Stomach (tissue), 9 donors: ENCODE measurements around the gene PHOX2A. TPM values are rescaled to one million over a fixed set of nuclear protein-coding genes. Genes with fewer than 3 reads are reported as not detected.

Source experiments
- DNase-seq, 2 donors: peaks; one replicate each; pipeline versions ENCODE4 v3.0.0 to v3.0.0-alpha.2; 2013 to 2019
- H3K27ac ChIP-seq, 5 donors: fragments of 200-600 bp in 4 of 5; sonication (generic) in 4 of 5; one replicate each; pipeline ENCODE4 v1.5.1; 2013 to 2019; ENCODE audit warnings: mild to moderate bottlenecking in 1 of 5, moderate library complexity in 1 of 5
- H3K27me3 ChIP-seq, 3 donors: fragments of 200-600 bp; sonication (generic); one replicate each; pipeline ENCODE4 v1.5.1; 2017 to 2019; ENCODE audit warnings: mixed run types in 1 of 3
- H3K36me3 ChIP-seq, 4 donors: fragments of 200-600 bp; sonication (generic); 1 replicate in 3 of 4; 2 replicates in 1 of 4; pipeline ENCODE4 v1.5.1; 2016 to 2019
- H3K4me1 ChIP-seq, 4 donors: fragments of 200-600 bp; sonication (generic); one replicate each; pipeline ENCODE4 v1.5.1; 2016 to 2019
- H3K4me3 ChIP-seq, 4 donors: fragments of 200-600 bp; sonication (generic) in 3 of 4; one replicate each; pipeline ENCODE4 v1.5.1; 2016 to 2019; ENCODE audit warnings: mild to moderate bottlenecking in 1 of 4
- H3K9me3 ChIP-seq, 4 donors: fragments of 200-600 bp; sonication (generic); one replicate each; pipeline ENCODE4 v1.5.1; 2016 to 2019
- EP300 ChIP-seq: sonication (generic); formaldehyde crosslinking; IDR thresholded peaks from one replicate; pipeline ENCODE4 v1.6.1; 2017; ENCODE audit warnings: antibody characterized with exemption
- POLR2A ChIP-seq, 4 donors: fragments of 450-650 bp; IDR thresholded peaks; one replicate each; pipeline ENCODE4 v1.6.1; 2016; ENCODE audit warnings: antibody characterized with exemption in 4 of 4, control low read depth in 2 of 4, mild to moderate bottlenecking in 1 of 4, moderate library complexity in 1 of 4
- POLR2AphosphoS5 ChIP-seq, 3 donors: sonication (generic); formaldehyde crosslinking; IDR thresholded peaks; one replicate each; pipeline ENCODE4 v1.6.1; 2016; ENCODE audit warnings: antibody characterized with exemption in 3 of 3
- WGBS, 5 donors: extraction: QIAGEN DNeasy Blood & Tissue Kit in 3 of 5; methylation state at CpG; one replicate each; pipeline versions ENCODE4 v1.1.5 to v1.1.7; 2013 to 2018; 5-methylcytosine and 5-hydroxymethylcytosine counted together
- intact Hi-C: fragments of 100-400 bp; cut with DNase I; formaldehyde crosslinking; loops from one replicate; pipeline ENCODE4 v1.15.1; 2023; ENCODE audit warnings: low total_unique reads
- polyA plus RNA-seq, 3 donors: library from polyadenylated mRNA; stranded (reverse); fragments of 200-250 nt; gene quantifications; one replicate each; pipeline ENCODE4 v1.2.3, GENCODE V29; 2013
- total RNA-seq, 5 donors: library from RNA; depleted of rRNA; stranded (reverse); fragments of >200 nt; gene quantifications; one replicate each; pipeline versions ENCODE4 v1.1.0 to v1.2.3, GENCODE V29; 2014 to 2016
- TF ChIP-seq, protein P1 (sequence below), 7 experiments: fragments of 450-650 bp in 4 of 7; fragments of 200-600 bp in 3 of 7; sonication (generic) in 3 of 7; IDR thresholded peaks; one replicate each; pipeline ENCODE4 v1.5.1; 2016 to 2019; ENCODE audit warnings: antibody characterized with exemption in 7 of 7, control low read depth in 2 of 7, mild to moderate bottlenecking in 1 of 7
- donor health status: healthy with polysubstance abuse.
- donor health status: Bipolar disorder and iron deficiency.
- donor health status: healthy.

The PHOX2A gene
- total and polyA plus RNA-seq, 8 donors, result 0.53 TPM; not detected in 7

DNA sequence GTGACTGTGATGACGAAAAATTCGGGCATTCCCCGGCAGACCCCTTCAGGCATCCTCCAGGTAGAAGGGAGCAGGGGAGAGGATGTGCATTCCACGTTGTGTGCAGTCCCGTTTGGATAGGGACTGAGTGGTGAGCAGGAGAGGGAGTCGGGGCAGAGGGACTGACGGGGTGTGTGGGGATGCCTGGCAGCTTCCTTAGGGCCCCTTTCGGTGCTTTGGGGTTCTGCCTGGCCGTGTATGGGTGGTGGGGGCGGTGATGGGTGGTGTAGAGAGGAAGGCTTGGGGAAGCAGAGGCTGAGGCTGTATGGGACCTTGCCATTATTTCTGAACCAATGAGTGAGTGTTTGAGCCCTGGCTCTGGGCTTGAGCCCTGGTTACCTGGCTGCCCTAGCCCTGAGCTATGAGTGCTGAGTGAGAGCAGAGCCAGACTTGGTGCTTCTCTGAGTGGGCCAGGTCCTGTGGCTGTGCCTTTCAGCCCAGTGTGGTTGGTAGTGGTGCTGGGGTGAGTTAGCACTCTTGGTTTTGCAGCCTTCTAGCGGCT, 18.5 kb downstream of the PHOX2A start:
- Histone ChIP-seq H3K4me1 (peaks cover 37 to 46% (median 44%) of the 10 kb centered on the region in 4 donors), H3K4me3 (peak overlapping the region; percentile 61 to 85 (median 80)), H3K9me3 (no peaks in the 10 kb centered on the region), H3K36me3 (peaks cover 29 to 40% (median 34%) of the 10 kb centered on the region in 4 donors), H3K27me3 (no peaks in the 10 kb centered on the region), H3K27ac (peak overlapping the region in 4 of 5 donors; percentile 95 to 97 (median 97))
- intact Hi-C loops, result no loop called here
- TF ChIP-seq POLR2AphosphoS5 (IDR thresholded peaks at IDR 0.05) (no peak), EP300 (no peak), POLR2A (IDR thresholded peaks at IDR 0.05) (no peak)
- TF ChIP-seq, protein P1, sequence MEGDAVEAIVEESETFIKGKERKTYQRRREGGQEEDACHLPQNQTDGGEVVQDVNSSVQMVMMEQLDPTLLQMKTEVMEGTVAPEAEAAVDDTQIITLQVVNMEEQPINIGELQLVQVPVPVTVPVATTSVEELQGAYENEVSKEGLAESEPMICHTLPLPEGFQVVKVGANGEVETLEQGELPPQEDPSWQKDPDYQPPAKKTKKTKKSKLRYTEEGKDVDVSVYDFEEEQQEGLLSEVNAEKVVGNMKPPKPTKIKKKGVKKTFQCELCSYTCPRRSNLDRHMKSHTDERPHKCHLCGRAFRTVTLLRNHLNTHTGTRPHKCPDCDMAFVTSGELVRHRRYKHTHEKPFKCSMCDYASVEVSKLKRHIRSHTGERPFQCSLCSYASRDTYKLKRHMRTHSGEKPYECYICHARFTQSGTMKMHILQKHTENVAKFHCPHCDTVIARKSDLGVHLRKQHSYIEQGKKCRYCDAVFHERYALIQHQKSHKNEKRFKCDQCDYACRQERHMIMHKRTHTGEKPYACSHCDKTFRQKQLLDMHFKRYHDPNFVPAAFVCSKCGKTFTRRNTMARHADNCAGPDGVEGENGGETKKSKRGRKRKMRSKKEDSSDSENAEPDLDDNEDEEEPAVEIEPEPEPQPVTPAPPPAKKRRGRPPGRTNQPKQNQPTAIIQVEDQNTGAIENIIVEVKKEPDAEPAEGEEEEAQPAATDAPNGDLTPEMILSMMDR (IDR thresholded peaks at IDR 0.05), result no peak
- WGBS, 5 donors, result 9 to 20% (median 14%) methylated on average over 11 of the region's 11 CpGs
- DNase-seq, result no peak

DNA sequence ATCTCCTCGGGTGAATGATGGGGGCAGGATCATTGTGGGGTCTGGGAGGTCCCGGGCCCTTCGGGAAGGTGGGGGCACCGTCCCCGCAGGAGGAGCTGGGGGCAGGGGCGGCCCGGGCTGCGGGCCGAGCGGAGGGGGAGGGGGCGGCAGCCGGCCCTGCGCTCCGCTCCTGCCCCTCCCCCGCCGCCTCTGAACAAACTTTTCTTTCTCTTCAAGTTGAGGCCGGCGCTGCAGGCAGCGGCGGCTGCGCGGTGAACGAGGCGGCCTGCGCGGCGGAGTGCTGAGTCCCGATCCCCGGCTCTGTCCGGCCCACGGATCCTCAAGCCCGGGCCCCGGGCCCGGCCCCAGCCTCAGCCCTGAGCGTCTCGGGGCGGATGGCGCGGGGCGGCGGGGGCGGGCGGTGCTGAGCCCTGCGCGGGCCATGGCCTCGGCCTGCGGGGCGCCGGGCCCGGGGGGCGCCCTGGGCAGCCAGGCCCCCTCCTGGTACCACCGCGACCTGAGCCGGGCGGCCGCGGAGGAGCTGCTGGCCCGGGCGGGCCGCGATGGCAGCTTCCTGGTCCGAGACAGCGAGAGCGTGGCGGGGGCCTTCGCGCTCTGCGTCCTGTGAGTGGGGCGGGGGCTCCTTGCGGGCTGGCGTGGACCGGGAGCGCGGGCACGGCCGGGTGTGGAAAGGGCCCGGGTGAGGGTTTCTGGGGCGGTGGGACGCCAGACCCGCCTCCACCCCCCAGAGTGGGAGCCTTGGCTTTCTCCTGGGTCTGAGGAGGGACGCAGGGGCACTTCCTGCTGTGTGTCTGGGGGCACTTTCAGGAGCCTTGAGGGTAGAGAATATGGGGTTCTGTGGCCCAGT, 19.2 kb downstream of the PHOX2A start, which contains the start of gene INPPL1:
INPPL1 (plus strand) TSS at position 204 of the 847 bp plus-strand sequence; CDS start at position 422, 218 bp downstream.
- H3K36me3 ChIP-seq, result peaks cover 22 to 33% (median 27%) of the 10 kb centered on the region in 4 donors
- no peaks in the 10 kb centered on the region for H3K27me3 ChIP-seq
- peak within 1 kb of the TSS; percentile 95 to 98 (median 97) for H3K27ac ChIP-seq
- peak within 1 kb of the TSS; percentile 61 to 85 (median 80) for H3K4me3 ChIP-seq
- H3K9me3 ChIP-seq, result no peaks in the 10 kb centered on the region
- TF ChIP-seq, protein P1 (IDR thresholded peaks at IDR 0.05), result no peak
- TF ChIP-seq POLR2AphosphoS5 (IDR thresholded peaks at IDR 0.05), result no peak
- no peak for TF ChIP-seq POLR2A (IDR thresholded peaks at IDR 0.05)
- TF ChIP-seq EP300, result no peak
- intact Hi-C loops, result no loop called here
- WGBS, 5 donors, result 0 to 1% (median 0%) methylated on average over 18 to 81 of the region's 81 CpGs
- peak; percentile 58 to 86 for DNase-seq
- H3K4me1 ChIP-seq, result peaks cover 37 to 46% (median 44%) of the 10 kb centered on the region in 4 donors

DNA sequence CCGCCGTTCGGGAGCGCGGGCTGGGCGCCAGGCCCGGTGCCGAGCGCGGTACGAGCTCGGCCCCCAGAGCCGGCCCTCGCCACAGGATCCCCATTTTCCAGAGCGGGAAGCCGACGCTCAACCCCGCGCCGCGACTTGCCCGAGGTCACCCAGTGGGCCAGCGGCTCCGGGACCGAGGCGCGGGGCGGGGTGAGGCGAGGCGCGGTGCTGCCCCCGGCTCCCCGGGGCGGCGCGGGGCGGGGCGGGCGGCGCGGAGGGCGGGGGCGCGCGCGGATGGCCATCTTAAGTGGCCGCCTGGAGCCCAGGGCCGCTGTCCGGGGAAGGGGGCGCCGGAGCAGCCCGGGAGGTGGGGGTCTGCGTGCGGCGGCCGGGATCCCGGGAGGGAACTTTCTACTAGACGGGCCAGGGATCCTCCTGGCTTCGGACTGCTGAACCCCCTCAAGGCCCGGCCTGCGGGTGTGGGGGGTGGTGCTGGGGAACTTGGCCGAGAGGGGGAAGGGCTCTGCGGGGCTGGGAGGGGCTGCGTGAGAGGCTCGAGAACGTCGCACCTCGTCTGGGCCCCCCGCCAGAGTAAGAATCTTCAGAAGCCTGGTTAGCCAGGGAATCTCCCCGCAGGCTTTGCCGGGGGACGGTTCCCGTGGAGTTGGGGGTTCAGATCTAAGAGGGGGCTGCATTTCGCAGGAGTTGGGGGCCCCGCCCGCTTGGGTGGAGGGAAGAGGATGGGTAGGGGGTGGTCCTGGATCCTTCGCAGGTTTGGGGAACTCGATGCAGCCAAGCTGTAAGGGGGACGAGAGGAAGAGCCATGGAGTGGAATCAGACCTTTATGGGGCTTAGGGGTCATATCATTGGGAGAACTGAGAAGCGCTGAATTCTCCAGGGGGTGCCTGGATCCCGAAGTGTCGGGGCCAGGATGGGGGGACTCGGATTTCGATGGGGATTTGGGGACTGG, 20.1 kb downstream of the PHOX2A start:
- DNase-seq, result peak; percentile 82 to 92
- H3K27ac ChIP-seq, result peak overlapping the region; percentile 95 to 98 (median 97)
- 0 to 1% (median 1%) methylated on average over 26 to 84 of the region's 84 CpGs for WGBS, 5 donors
- peak overlapping the region; percentile 61 to 85 (median 80) for H3K4me3 ChIP-seq
- TF ChIP-seq POLR2A (IDR thresholded peaks at IDR 0.05) (no peak), POLR2AphosphoS5 (IDR thresholded peaks at IDR 0.05) (no peak), EP300 (no peak)
- TF ChIP-seq, protein P1 (IDR thresholded peaks at IDR 0.05), result no peak
- H3K27me3 ChIP-seq, result no peaks in the 10 kb centered on the region
- peaks cover 13 to 24% (median 18%) of the 10 kb centered on the region in 4 donors for H3K36me3 ChIP-seq
- H3K9me3 ChIP-seq, result no peaks in the 10 kb centered on the region
- intact Hi-C loops, result no loop called here
- peaks cover 37 to 46% (median 44%) of the 10 kb centered on the region in 4 donors for H3K4me1 ChIP-seq
